IMR-90 (cell line): Measurements from ENCODE around the gene ZDHHC8.

Experiments used
- BHLHE40 ChIP-seq: fragments of 150-350 bp; IDR thresholded peaks from 2 replicates; pipeline ENCODE4 v1.6.1; 2016; ENCODE audit warnings: mild to moderate bottlenecking, low read depth, low read length
- CEBPB ChIP-seq: IDR thresholded peaks from 2 replicates; pipeline ENCODE4 v1.6.1; 2012; ENCODE audit warnings: low read depth, low read length, improper control_type of control experiment
- CTCF ChIP-seq: conservative IDR thresholded peaks from 2 replicates; pipeline ENCODE4 v1.5.1; 2012; ENCODE audit warnings: mild to moderate bottlenecking, low read depth, low read length, improper control_type of control experiment
- ELK1 ChIP-seq: fragments of 150-350 bp; IDR thresholded peaks from 2 replicates; pipeline ENCODE4 v1.6.1; 2016; ENCODE audit warnings: low read depth, mild to moderate bottlenecking, low read length, moderate library complexity, borderline replicate concordance
- MAFK ChIP-seq: IDR thresholded peaks from 2 replicates; pipeline ENCODE4 v1.6.1; 2012; ENCODE audit warnings: low read depth, low read length, improper control_type of control experiment
- MXI1 ChIP-seq: IDR thresholded peaks from 2 replicates; pipeline ENCODE4 v1.6.1; 2012; ENCODE audit warnings: low read depth, mild to moderate bottlenecking, low read length, moderate library complexity, borderline replicate concordance
- NFE2L2 ChIP-seq: fragments of 150-350 bp; IDR thresholded peaks from 2 replicates; pipeline ENCODE4 v1.6.1; 2016; ENCODE audit warnings: low read depth, mild to moderate bottlenecking, low read length
- POLR2A ChIP-seq: IDR thresholded peaks from 2 replicates; pipeline ENCODE4 v1.6.1; 2012; ENCODE audit warnings: mild to moderate bottlenecking, low read depth, low read length
- RAD21 ChIP-seq: IDR thresholded peaks from 2 replicates; pipeline ENCODE4 v1.6.1; 2012; ENCODE audit warnings: low read length, improper control_type of control experiment
- RCOR1 ChIP-seq: IDR thresholded peaks from 2 replicates; pipeline ENCODE4 v1.6.1; 2012; ENCODE audit warnings: mild to moderate bottlenecking, low read length, improper control_type of control experiment; ENCODE audit not compliant: insufficient replicate concordance
- RFX5 ChIP-seq: IDR thresholded peaks from 2 replicates; pipeline ENCODE4 v1.8.0; 2012; ENCODE audit warnings: low read depth, mild to moderate bottlenecking, low read length, moderate library complexity
- USF2 ChIP-seq: fragments of 150-350 bp; IDR thresholded peaks from 2 replicates; pipeline ENCODE4 v1.6.1; 2017; ENCODE audit warnings: mild to moderate bottlenecking, antibody characterized with exemption, low read length, low read depth

- no peak for TF ChIP-seq CTCF
- TF ChIP-seq NFE2L2 = no peak
- no peak for TF ChIP-seq ELK1
- no peak for TF ChIP-seq RAD21
- TF ChIP-seq CEBPB = no peak
- no peak for TF ChIP-seq POLR2A
- no peak for TF ChIP-seq MXI1
- TF ChIP-seq USF2 = no peak
- TF ChIP-seq RFX5 = no peak
- TF ChIP-seq BHLHE40 = no peak
- TF ChIP-seq MAFK = no peak
- no peak for TF ChIP-seq RCOR1
Measured at GRCh38 chr22:20126284-20127029, 5.1 kb upstream of the ZDHHC8 start.
